Astrocyte (in vitro differentiated cells and primary cell): ENCODE data around the gene GTF2H4. TPM values are rescaled to one million over a fixed set of nuclear protein-coding genes. Genes with fewer than 3 reads are reported as not detected.

Experiments used
- DNase-seq: peaks from one replicate; pipeline ENCODE4 v3.0.0-alpha.2; 2010; ENCODE audit warnings: low read depth
- FAIRE-seq: peaks from 2 replicates; lab custom pipeline; 2011; peaks lifted over from hg19 to GRCh38; lab: Jason Lieb, UNC
- H2AFZ ChIP-seq: 2 replicates; pipeline ENCODE4 v1.6.0; 2012; ENCODE audit warnings: low read depth, low read length, inconsistent platforms
- H3K27ac ChIP-seq: 2 replicates; pipeline ENCODE4 v1.5.1; 2011; ENCODE audit warnings: low read depth, low read length, inconsistent platforms
- H3K27me3 ChIP-seq: 2 replicates; pipeline ENCODE4 v1.6.0; 2011; ENCODE audit warnings: low read length, inconsistent platforms; ENCODE audit not compliant: insufficient read depth
- H3K36me3 ChIP-seq: 2 replicates; pipeline ENCODE4 v1.5.1; 2011; ENCODE audit warnings: low read length, inconsistent platforms; ENCODE audit not compliant: insufficient read depth
- H3K4me1 ChIP-seq: 2 replicates; pipeline ENCODE4 v1.5.1; 2011; ENCODE audit warnings: low read length, inconsistent platforms; ENCODE audit not compliant: insufficient read depth
- H3K4me2 ChIP-seq: 2 replicates; pipeline ENCODE4 v1.6.0; 2012; ENCODE audit warnings: low read length, inconsistent platforms
- H3K4me3 ChIP-seq: 2 replicates; pipeline ENCODE4 v1.5.1; 2011; ENCODE audit warnings: low read depth, mild to moderate bottlenecking, low read length, inconsistent platforms; ENCODE audit not compliant: insufficient read depth
- H3K79me2 ChIP-seq: 2 replicates; pipeline ENCODE4 v1.6.0; 2012; ENCODE audit warnings: mild to moderate bottlenecking, low read length, inconsistent platforms; ENCODE audit not compliant: insufficient read depth
- H3K9ac ChIP-seq: 2 replicates; pipeline ENCODE4 v1.6.0; 2012; ENCODE audit warnings: mild to moderate bottlenecking, low read length, inconsistent platforms
- H3K9me3 ChIP-seq: 2 replicates; pipeline ENCODE4 v1.5.1; 2012; ENCODE audit warnings: low read depth, mild to moderate bottlenecking, low read length, inconsistent platforms; ENCODE audit not compliant: insufficient read depth
- H4K20me1 ChIP-seq: 2 replicates; pipeline ENCODE4 v1.6.0; 2012; ENCODE audit warnings: low read length, inconsistent platforms; ENCODE audit not compliant: insufficient read depth
- H3K27ac Mint-ChIP-seq: one replicate; pipeline ENCODE4 v1.8.0; 2021; ENCODE audit warnings: mild to moderate bottlenecking, mixed read lengths; ENCODE audit not compliant: unreplicated experiment
- H3K27me3 Mint-ChIP-seq: one replicate; pipeline ENCODE4 v1.8.0; 2021; ENCODE audit warnings: low read depth, mixed read lengths; ENCODE audit not compliant: unreplicated experiment
- H3K36me3 Mint-ChIP-seq: one replicate; pipeline ENCODE4 v1.8.0; 2021; ENCODE audit warnings: low read depth, mixed read lengths; ENCODE audit not compliant: unreplicated experiment
- H3K4me1 Mint-ChIP-seq: one replicate; pipeline ENCODE4 v1.8.0; 2021; ENCODE audit warnings: low read depth, mixed read lengths; ENCODE audit not compliant: unreplicated experiment
- H3K4me3 Mint-ChIP-seq: one replicate; pipeline ENCODE4 v1.8.0; 2021; ENCODE audit warnings: mild to moderate bottlenecking, moderate library complexity, mixed read lengths; ENCODE audit not compliant: unreplicated experiment
- H3K9me3 Mint-ChIP-seq: one replicate; pipeline ENCODE4 v1.8.0; 2021; ENCODE audit warnings: mild to moderate bottlenecking, mixed read lengths; ENCODE audit not compliant: unreplicated experiment
- EZH2 ChIP-seq: IDR thresholded peaks from 2 replicates; pipeline ENCODE4 v1.6.1; 2012; ENCODE audit warnings: mild to moderate bottlenecking, low read length, inconsistent platforms; ENCODE audit not compliant: insufficient read depth
- total RNA-seq: library from RNA; stranded (reverse); gene quantifications from 2 replicates; pipeline ENCODE4 v1.2.1, GENCODE V29; 2021
- TF ChIP-seq, protein P1 (sequence below): IDR thresholded peaks from 2 replicates; pipeline ENCODE4 v1.5.1; 2011; ENCODE audit warnings: low read depth, mild to moderate bottlenecking, inconsistent platforms, low read length, moderate library complexity; ENCODE audit not compliant: insufficient read depth

The GTF2H4 gene
- total RNA-seq, 1 donor from 2014 or later: 34.3 TPM

DNA sequence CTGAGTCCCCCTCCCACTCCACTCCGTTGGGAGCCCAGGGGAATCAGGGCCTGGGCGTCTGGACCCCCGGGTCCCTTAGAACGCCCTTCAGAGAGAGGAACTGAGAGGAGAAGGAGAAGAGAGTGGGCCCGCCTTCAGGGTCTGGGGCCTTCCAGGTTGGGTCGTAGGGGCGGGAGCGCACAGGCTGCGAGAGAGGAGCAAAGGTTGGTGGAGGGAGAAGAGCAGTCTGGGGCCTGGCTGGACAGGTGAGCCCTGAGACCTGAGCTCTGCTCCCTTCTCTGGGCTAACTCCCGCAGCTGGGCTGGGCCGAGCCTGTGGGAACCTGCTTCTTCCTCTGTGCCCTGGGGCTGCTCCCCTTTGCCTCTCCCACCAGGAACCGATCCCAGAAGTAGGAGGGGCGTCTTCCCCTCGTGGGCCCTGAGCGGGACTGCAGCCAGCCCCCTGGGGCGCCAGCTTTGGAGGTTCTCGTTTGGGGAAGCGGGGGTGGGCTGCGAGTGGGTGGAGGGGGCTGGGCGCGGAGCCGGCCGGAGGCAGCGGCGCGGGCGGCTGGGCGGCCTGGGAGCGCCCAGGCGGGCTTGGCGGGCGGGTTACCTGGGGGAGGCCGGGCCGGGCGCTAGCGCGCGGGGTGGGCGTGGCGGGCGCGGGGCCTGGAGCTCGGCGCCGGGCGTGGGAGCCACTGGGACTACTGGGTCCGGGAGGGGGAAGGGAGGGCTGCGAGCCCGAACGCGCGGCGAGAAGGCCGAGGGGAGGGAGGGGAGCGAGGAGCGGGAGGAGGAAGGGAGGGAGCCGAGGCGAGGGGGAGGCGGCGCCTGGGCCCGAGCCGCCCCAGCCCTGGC is 24.1 kb upstream of the GTF2H4 start, which contains the start of gene DDR1:
Gene DDR1 (plus strand): TSS at position 835 of the 836 bp plus-strand sequence. CDS start 4,211 bp downstream, outside the sequence.
- Mint-ChIP-seq H3K27me3 (no peaks in the 10 kb centered on the region), H3K4me3 (peak within 1 kb of the TSS; percentile 90), H3K9me3 (no peaks in the 10 kb centered on the region), H3K4me1 (peaks cover 52% of the 10 kb centered on the region), H3K27ac (peak within 1 kb of the TSS; percentile 96), H3K36me3 (peaks cover 7% of the 10 kb centered on the region)
- no peaks in the 10 kb centered on the region for H3K27me3 ChIP-seq
- peak within 1 kb of the TSS; percentile 57 for H2AFZ ChIP-seq
- peak within 1 kb of the TSS; percentile 94 for H3K4me2 ChIP-seq
- peaks cover 54% of the 10 kb centered on the region for H3K4me1 ChIP-seq
- peak; percentile 30 for DNase-seq
- no peak for FAIRE-seq
- TF ChIP-seq, protein P1, sequence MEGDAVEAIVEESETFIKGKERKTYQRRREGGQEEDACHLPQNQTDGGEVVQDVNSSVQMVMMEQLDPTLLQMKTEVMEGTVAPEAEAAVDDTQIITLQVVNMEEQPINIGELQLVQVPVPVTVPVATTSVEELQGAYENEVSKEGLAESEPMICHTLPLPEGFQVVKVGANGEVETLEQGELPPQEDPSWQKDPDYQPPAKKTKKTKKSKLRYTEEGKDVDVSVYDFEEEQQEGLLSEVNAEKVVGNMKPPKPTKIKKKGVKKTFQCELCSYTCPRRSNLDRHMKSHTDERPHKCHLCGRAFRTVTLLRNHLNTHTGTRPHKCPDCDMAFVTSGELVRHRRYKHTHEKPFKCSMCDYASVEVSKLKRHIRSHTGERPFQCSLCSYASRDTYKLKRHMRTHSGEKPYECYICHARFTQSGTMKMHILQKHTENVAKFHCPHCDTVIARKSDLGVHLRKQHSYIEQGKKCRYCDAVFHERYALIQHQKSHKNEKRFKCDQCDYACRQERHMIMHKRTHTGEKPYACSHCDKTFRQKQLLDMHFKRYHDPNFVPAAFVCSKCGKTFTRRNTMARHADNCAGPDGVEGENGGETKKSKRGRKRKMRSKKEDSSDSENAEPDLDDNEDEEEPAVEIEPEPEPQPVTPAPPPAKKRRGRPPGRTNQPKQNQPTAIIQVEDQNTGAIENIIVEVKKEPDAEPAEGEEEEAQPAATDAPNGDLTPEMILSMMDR: no peak
- TF ChIP-seq EZH2: no peak
- peak within 1 kb of the TSS; percentile 64 for H3K4me3 ChIP-seq
- no peaks in the 10 kb centered on the region for H3K36me3 ChIP-seq
- peak within 1 kb of the TSS; percentile 80 for H3K9ac ChIP-seq
- H3K9me3 ChIP-seq: no peaks in the 10 kb centered on the region
- peak within 1 kb of the TSS; percentile 46 for H3K27ac ChIP-seq
- H4K20me1 ChIP-seq: peaks cover 4% of the 10 kb centered on the region
- peaks cover 38% of the 10 kb centered on the region for H3K79me2 ChIP-seq

DNA sequence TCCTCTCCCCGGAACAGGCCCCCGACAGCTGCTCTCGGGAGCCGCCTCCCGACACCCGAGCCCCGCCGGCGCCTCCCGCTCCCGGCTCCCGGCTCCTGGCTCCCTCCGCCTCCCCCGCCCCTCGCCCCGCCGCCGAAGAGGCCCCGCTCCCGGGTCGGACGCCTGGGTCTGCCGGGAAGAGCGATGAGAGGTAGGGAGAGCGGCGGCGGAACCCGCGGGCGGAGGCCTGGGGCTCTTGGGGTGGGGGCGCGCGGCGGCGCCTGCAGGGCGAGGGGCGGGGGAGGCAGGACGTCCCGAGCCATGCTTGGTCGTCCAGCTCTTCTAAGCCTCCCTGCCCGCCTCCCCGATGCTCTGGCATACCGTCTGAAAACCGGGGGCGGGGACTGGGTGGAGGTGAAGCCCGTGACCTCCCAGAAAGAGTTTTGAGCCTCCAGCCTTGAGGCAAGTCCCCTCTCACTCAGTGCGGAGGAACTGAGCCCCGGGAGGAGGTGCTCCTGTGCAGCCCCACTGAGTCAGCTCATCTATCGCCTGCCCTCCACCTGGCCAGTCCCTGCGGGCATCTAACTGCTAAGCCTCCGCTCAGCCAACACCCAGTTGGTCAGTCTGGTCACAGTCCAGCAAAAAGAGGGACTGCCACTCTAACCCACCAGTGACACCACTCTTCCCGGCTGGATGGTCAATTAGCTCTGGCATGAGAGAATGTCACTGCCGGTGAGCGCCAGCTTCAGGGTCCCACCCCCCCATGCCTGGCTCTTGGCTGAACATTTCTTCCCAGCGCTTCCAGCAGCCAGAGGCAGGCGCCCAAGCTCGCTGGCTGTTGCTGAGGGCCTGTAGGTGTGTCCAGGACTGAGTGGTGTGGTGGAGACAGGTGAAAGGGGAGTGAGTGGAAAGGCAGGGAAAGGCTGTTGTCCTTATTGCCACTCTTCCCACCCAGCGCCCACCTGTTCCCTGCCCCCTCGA is 23.2 kb upstream of the GTF2H4 start:
- Histone ChIP-seq H3K4me2 (peak overlapping the region; percentile 94), H3K79me2 (peaks cover 47% of the 10 kb centered on the region), H3K4me3 (peak overlapping the region; percentile 64), H2AFZ (peak overlapping the region; percentile 57), H3K9ac (peak overlapping the region; percentile 80), H3K27ac (peak overlapping the region; percentile 46), H3K27me3 (no peaks in the 10 kb centered on the region), H4K20me1 (peaks cover 8% of the 10 kb centered on the region), H3K36me3 (no peaks in the 10 kb centered on the region), H3K9me3 (no peaks in the 10 kb centered on the region), H3K4me1 (peaks cover 57% of the 10 kb centered on the region)
- Mint-ChIP-seq H3K4me1 (peaks cover 58% of the 10 kb centered on the region), H3K9me3 (no peaks in the 10 kb centered on the region), H3K27ac (peak overlapping the region; percentile 96), H3K36me3 (peaks cover 10% of the 10 kb centered on the region), H3K27me3 (no peaks in the 10 kb centered on the region), H3K4me3 (peak overlapping the region; percentile 90)
- DNase-seq: peak; percentile 9
- TF ChIP-seq, protein P1: no peak
- TF ChIP-seq EZH2: no peak
- no peak for FAIRE-seq
